Measurements from ENCODE around the gene NAV2.
"Not testable (repeated sequence)": the region's sequence is repeated elsewhere in the genome, so short reads cannot be mapped to it uniquely, and the experiment has no call there.

NAV2 gene

DNA sequence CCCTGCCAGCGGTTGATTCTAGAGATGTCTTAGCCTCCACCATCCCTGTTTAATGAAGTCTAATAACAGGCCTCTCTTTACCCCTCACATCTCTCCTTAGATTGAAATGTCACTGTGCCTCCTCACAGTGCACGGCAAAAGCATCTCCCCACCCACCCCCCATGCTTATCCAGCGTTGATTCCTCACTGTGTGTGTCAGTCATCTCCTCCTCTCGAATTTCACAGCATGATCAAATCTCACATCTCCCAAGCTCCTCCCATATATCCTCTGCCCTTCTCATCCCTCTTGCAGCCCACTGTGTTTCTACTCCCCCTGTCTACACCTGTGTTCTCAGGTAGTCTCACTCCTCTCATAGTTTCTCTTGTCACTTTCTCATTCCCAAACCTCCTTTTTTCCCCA is 363.0 kb downstream of the NAV2 start:
- DNase-seq: no peak

DNA sequence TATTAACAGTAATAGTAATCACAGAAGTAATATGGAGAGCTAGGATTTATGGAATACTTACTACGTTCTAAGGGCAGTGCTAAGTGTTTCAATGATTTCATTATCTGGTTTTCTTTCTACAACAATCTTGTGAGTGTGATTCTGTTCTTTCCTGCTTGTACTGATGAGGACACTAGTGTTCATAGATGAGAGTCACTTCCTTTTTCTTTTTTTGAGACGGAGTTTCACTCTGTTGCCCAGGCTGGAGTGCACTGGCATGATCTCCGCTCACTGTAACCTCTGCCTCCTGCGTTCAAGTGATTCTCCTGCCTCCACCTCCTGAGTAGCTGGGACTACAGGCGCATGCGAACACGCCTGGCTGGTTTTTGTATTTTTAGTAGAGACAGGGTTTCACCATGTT is 366.2 kb downstream of the NAV2 start:
- DNase-seq: no peak

DNA sequence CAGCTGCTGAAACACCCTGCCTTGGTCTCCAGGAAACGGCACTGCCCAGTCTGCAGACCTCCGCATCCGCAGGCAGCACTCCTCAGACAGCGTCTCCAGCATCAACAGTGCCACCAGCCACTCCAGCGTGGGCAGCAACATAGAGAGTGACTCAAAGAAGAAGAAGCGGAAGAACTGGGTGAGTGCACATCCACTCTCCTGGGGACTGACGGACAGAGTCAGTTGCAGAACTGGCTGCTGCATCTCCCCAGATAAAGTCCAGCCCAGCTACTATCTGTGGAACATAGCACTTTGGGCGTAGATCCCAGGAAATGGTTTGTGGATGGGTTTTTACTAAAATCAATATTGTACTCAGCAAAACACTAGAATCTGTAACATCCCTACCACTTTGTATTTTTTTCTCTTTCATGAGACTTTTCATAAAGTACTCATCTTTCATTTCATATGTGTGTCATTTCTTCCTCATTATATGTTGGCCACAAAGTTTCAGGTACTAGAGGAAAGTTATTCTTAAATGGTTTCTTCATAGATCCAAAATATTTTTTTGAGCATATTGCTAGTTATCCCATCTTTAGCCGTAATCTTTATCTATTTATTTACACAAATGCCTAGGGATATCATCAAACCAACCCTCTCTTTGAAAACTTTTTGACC is 367.5 kb downstream of the NAV2 start:
- DNase-seq: no peak

DNA sequence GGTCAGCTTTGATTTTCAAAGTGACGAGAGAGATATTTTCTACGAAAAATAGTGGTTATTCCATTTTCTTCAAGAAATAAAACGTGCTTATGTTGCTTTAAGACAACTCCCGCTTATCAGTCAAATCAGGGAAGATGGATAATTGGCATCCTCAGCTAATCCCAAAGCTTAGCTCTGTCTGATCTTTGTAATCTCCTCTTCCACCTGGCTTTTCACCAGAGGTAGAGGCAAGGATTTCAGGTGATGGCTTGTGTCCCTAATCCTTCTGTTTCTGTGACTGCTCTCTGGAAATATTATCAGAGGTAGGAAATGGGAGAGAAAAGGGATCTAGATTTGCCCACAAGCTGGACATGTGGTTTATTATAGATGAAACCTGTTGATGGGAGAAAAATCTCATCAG is 368.7 kb downstream of the NAV2 start:
- DNase-seq: no peak

DNA sequence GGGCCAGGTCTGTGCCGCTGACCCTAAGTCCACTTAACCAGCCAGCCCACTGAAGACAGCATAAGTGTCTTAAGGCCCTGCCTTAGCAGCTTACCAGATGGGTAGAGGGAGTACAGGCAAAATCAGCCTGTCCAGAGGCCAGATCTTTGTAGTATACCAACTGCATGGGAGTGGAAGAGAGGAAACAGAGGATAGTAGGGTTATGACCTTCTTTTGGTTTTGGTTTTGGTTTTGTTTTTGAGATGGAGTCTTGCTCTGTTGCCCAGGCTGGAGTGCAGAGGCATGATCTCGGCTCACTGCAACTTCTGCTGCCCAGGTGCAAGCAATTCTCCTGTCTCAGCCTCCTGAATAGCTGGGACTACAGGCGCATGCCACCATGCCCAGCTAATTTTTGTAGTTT is 371.2 kb downstream of the NAV2 start:
- not testable (repeated sequence) for DNase-seq

DNA sequence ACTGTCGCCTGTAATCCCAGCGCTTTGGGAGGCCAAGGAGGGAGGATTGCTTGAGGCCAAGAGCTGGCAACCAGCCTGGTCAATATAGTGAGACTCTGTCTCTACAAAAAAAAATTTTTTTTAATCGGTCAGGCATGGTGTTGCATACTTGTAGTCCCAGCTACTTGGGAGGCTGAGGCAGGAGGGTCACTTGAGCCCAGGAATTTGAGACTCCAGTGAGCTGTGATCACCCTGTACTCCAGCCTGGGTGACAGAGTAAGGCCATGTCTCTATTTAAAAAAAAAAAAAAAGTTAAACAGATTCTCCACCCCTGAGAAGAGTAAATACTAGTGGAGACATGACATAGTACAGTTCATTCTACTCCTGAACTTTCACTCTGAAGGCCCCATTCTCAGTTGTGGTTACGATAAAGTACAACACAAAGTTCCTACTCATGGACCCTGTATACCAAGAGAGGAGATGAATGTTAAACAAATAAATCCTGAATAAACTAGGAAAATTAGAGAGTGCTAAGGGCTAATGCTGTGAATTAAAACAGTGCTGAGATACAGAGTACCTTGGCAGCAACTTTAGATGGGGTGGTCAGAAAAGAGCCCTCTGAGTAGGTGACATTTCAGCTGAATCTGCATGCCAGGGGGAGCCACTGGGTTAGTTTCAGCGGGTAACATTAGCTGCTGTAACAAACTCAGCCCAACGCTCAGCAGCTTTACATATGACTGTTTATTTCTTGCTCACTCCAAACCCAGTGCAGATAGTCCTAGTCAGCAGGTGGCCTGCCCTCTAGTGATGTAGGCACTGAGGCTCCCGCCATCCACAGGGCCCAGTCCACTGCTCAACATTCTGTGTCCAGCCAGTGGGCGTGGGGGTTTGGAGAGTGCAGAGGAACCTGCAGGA is 372.5 kb downstream of the NAV2 start:
- no peak for DNase-seq

DNA sequence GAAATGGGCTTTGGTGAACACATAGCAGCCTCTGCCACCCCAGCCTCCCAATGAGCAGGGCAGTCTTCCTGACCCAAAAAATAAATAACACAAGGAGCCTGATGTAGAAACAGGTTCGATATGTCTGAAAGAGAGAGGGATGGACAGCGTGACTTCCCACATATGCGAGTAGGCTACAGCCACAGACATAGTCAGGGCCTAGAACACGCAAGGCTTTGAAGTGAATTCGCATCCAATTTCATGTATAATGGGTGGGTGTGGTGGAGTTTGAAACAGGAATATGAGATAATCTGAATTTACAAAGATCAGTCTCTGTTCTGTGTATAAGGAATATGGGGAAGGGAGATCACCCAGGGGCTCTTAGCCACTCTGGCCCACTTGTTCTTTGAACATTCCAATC is 373.3 kb downstream of the NAV2 start:
- DNase-seq: no peak

DNA sequence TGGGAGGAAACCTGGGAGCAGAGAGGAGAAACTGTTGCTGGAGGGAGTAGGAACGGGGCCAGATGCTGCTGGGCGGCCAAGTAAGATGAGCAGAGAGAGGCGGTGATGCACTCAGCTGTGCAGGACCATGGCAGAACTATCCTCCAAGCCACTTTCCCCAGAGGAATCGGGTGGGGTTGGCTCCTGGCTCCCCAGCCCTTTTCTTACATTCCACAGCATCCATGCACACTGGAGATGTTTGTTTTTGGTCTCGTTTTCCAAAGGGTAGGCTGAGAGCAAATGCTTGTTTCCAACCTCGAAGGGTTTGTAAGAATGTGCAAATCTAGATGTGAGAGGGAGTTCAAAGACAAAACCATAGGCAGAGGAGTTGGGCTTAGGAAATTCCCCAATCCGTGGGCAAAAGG is 374.5 kb downstream of the NAV2 start:
- no peak for DNase-seq

DNA sequence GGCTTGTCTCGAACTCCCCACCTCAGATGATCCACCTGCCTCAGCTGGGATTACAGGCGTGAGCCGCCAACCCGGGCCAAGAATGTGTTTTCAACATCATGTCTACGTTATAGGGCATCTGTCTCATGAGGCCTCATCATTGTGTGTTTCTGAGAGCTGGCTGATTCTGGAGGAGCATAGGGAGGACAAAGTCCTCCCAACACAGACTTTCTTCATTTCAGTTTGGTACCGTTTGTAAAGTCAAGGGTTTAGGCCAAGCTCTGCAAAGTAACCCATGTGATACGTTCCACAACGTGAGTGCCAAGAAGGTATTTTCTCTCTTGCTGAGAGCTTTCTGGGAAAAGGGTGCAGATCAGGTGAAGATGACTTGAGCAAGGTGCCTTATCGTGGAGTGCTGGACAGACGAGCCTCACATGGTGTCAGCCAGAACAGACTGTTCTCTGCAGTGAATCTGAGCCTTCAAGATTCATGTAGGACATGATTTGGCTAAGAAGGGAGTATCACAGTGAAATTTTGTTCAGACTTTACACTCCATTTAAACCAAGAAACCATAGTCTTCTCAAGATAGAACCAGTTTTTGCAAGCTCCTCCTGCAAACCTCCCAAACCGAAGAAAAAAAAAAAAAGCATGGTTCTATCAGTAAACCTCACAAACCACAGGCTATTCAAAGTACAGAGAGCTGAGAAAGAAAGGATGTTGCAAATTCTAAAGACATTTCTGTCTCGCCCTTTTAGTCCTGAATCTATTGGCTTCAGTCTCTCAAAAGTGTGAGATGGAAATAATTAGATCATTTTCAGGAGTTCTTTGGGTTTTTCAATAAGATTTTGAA is 376.0 kb downstream of the NAV2 start:
- DNase-seq: no peak

DNA sequence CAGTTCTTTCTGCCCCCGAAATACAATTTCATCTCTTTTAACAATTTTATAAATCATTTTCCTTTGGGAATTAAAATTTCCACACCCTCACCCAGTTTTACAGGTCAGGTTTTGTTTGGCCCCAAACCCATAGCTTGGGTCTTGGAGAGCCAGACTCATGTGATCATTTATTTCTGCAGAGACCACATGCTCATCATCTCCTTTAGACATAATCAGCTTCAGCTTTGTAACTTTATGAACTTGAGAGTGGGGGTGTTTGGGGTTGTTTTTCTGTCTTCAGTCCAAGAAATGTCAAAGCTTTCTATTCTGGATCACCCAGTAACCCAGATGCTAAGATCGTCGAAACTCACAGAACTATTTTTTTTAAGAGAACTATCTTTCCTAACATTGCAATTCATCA is 376.7 kb downstream of the NAV2 start:
- DNase-seq: no peak

DNA sequence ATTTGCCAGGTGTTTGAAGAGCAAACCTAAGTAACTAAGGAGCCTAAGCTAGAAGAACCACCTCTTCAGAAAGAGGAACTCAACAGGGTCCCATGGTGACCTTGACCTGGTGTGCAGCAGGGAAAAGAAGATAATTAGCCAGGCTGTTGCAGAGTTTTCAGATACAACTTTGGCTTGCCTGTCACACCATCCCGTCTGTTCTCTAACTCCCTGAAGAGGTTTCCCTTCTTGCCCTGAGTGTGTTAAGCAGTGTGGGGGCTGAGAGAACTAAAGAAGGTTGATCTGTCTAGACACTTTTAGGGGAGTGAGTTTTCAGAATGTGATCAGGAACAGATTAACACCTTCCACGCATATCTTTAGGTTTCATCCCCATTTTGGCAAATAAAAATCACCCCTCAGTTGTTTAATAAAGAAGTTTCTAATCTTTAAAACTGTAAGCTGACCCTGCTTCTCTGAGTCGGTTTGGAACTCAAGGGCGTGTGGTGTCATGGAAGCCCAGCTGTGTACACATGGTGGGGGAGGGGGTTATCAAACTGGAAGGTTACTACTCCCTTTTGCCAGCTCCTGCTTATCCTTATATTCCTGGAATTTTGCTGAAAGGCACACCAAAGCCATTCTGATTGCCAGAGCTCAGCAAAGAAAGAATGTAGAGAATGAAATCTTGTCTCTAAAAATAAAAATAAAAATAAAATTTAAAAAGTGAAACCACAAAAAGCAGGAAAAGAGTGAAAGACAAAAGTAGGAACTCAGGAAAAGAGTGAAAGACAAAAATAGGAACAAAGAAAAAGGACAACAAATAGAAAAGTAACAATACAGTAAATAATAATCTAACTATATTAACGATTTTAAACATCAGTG is 377.4 kb downstream of the NAV2 start:
- no peak for DNase-seq

DNA sequence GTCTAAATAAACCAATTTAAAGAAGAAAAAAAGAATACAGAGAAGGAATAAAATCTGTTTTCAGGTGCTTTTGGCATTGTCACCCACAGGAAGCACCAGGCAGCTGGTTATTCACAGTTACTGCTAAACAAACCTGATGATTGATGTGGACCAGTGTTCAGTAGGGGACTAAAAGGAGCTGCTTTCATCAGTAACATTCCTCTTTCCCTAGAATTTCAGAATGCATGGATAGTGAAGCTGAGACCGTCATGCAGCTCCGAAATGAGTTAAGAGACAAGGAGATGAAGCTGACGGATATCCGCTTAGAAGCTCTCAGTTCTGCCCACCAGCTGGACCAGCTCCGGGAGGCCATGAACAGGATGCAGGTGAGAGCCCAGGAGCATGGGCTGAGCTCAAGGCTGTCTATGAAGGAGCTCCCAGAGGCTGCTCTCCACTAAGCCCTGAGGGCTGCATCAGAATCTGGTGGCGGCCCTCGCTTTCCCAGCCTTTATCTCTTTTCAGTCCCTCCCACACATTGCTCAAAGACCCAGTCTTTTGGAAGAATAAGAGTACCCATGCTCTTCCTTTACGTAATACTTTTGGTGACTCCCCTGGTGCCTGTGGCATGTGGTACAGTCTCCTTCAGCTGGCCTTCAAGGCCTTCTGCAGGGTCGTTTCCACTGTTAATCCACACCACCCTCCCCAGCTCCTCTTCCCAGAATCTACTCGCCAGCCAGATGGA is 378.2 kb downstream of the NAV2 start:
- DNase-seq: no peak

DNA sequence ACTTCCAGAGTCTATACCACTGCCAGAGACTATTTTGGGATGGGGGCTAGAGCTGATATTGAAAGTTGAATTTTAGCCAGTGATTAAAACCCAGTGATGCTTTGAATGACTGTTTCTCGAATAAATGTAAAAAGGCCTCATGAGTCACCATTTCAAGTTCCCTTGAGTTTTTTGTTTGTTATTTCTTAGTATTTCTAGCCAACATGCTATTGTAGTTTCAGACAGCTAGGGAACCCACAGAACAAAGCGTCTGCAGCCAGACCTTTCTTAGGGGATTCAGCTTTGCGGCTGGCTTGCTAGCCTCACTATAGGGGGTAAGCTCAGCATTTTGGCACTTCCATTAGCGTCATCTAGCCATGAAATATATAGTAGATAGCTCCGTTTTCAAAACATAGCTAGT is 381.1 kb downstream of the NAV2 start:
- no peak for DNase-seq

DNA sequence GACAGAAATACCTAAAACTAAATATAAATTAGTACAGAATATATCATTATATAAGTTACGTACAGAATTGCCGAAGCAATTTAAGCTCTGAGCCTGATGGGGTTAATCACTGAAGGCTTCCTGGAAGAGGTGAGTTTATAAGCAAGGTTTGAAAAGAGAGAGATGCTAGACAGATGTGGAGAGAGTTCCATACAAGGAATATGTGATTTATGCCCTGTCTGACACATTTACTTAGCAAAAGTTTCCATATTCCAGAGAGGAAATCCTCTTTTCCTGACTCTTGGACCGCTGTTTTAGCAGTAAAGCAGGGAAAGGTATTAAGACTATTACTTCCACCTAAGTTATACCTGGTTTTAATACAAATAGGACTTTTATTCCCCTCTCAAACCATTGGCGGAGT is 382.6 kb downstream of the NAV2 start:
- DNase-seq: no peak

DNA sequence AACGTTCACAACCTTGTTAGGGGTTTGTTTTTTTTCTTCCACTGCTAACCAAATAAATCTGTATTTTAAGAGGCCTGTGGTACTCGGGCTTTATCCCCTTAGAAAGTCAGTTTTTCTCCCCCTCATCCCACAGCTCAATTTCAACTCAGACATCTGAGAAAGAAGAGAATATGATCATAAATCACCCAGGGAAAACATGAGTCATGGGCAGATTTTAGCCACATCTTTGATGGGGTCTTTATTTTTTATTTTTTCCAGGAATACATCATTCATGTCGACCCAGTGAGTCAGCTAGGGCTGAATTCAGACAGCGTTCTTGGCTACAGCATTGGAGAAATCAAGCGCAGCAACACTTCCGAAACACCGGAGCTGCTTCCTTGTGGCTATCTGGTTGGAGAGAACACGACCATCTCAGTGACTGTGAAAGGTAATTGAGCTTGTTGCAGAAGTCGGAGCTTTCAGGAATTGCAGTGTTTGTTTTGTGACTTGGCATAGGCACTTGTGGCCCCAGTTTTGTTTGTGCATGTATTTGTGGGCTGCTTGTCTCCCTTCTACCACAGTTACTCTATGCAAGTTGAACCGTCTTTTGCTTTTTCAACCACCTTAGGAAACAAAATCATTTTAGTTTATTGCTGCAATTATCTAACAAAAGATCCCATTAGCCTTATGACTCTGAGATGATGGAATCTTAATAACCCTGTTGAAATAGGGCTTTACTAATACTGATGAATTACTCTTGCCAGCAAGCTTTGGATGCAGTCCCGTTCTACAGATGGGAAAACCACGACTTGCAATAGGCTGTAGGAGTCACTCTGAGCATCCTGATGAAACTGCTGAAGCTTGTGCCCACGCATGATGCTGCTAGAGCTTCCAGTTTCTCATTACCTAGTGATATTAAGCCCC is 384.9 kb downstream of the NAV2 start:
- DNase-seq: no peak

DNA sequence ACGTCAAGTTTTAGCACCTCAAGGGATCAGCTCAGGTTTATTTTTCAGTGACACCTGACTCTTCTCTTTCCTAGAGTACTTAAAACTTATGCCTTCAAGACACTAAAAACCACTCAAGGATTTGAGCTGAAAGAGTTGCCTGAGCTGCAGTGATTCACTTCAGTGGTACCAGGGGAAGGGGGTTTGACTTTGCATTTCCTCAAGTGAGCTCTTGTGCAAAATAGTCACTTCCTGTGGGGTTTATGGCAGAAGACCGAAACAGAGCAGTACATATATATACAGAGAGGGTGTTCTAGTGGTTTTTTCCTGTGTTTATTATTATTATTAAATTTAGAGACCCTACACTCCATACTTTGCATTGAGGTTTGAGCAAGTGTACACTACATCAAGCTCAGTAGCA is 386.9 kb downstream of the NAV2 start:
- DNase-seq: no peak

DNA sequence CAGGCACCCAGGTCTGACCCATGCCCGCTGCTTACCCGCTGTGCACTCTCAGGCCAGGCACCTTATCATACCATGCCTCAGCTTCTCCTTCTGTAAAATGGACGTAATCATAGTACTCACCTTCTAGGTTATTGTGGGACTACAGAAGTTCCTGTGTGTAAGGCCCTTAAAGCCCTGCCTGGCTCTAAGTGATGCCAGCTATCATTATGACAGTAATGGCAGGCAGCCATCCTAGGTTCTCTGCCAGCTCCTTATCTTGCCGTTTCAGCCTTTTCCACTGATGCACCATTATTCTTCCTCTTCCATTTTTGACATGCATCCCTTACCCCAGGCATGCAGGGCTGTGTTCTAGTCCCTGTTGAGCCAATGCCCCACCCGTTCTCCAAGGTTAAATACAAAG is 389.8 kb downstream of the NAV2 start:
- DNase-seq: no peak

DNA sequence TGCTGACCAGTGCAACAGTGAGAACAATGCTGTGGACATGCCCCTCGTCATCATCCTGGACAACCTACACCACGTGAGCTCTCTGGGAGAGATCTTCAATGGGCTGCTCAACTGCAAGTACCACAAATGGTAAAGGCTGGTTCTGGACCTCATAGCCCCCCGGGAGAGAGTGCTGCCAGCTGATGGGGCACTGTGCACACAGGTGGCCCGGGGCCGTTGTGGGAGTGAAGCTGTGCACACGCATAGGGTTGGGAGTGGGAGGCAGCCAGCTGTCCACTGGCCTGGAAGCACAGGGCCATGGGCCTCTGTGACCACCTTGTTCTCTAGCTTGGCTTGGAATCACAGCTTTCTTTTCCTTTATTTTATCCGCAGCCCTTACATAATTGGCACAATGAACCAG is 390.6 kb downstream of the NAV2 start:
- no peak for DNase-seq

DNA sequence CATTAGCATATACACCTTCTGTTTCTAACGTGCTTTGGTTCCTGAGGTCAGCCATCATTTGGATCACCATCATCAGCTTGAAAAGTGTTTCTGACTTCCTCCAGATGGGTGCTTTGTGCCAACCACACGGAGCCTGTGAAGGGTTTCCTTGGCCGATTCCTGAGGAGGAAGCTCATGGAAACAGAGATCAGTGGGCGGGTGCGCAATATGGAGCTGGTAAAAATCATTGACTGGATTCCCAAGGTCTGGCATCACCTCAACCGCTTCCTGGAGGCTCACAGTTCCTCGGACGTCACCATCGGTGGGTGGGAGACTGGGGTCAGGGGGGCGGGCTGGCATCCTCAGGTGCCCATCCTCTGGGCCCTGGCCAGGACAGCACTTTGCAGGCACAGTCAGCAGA is 392.8 kb downstream of the NAV2 start:
- no peak for DNase-seq

DNA sequence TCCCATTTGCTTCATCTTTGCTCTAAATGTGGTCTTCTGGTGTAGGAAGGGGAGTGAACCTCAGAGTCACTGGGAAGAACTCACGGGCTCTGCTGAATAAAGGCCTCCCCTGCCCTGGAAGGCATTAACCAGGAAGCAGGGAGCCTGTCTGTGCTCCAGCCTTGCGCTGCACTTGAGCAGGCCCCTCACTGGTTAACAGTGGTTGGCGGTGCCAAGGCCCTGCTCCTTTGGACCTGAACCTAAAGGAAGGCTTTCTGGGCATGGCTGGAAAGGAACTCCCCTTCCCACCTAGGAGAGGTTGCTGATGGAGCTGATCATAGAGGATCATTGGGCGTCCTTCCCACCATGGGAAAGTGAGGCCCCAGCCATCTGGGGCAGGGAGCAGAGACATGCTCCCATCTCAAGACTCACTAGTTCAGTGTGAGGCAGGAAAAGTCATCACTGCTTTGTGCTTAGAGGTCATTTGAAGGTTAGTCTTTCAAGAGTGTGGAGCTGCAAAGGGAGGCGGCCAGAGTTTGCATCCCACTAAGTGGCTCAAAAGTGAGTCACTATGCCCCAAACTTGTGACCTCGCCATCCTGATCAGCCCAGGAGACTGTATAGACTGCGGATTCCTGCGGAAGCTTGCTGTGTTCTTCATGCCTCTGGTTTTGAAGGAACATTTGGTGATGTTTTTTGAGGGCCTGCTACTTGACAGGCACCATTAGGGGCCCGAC is 397.3 kb downstream of the NAV2 start:
- no peak for DNase-seq
